ENCODE results near the gene SOWAHA. TPM values are rescaled to one million over a fixed set of nuclear protein-coding genes. Genes with fewer than 3 reads are reported as not detected.

SOWAHA gene
- total RNA-seq, 1 donor, result not detected

GRCh38 chr5:132807163-132807838 is 5.8 kb upstream of the SOWAHA start:
- TF ChIP-seq CTCF (IDR thresholded peaks at IDR 0.05; ENCODE audit: insufficient read depth, low read length), result no peak
- no peak overlapping the region for H3K4me3 ChIP-seq (ENCODE audit: low read depth, low read length)
- no peak for DNase-seq (ENCODE audit: low read depth)

- TF ChIP-seq CTCF (IDR thresholded peaks at IDR 0.05; ENCODE audit: insufficient read depth, low read length), result no peak
- H3K4me3 ChIP-seq (ENCODE audit: low read depth, low read length), result no peak overlapping the region
- no peak for DNase-seq (ENCODE audit: low read depth)
These were observed 4.7 kb upstream of the SOWAHA start for GRCh38 chr5:132808448-132808847.

GRCh38 chr5:132808866-132809265 is 4.2 kb upstream of the SOWAHA start:
- no peak for TF ChIP-seq CTCF (IDR thresholded peaks at IDR 0.05; ENCODE audit: insufficient read depth, low read length)
- no peak for DNase-seq (ENCODE audit: low read depth)
- no peak overlapping the region for H3K4me3 ChIP-seq (ENCODE audit: low read depth, low read length)

- TF ChIP-seq CTCF (IDR thresholded peaks at IDR 0.05; ENCODE audit: insufficient read depth, low read length), result no peak
- DNase-seq (ENCODE audit: low read depth), result no peak
- no peak overlapping the region for H3K4me3 ChIP-seq (ENCODE audit: low read depth, low read length)
These were observed 2.5 kb upstream of the SOWAHA start for GRCh38 chr5:132810605-132811004.

GRCh38 chr5:132812123-132812765 is 858 bp upstream of the SOWAHA start:
- DNase-seq (ENCODE audit: low read depth), result no peak
- no peak for TF ChIP-seq CTCF (IDR thresholded peaks at IDR 0.05; ENCODE audit: insufficient read depth, low read length)
- no peak overlapping the region for H3K4me3 ChIP-seq (ENCODE audit: low read depth, low read length)

GRCh38 chr5:132813599-132814502 is 749 bp downstream of the SOWAHA start:
- no peak for DNase-seq (ENCODE audit: low read depth)
- no peak for TF ChIP-seq CTCF (IDR thresholded peaks at IDR 0.05; ENCODE audit: insufficient read depth, low read length)
- H3K4me3 ChIP-seq (ENCODE audit: low read depth, low read length), result no peak overlapping the region

Measured in fibroblast of the aortic adventitia (primary cell).